HG03558 (cell line): ENCODE results near the gene INPP5B.
"Not testable (repeated sequence)": the region's sequence is repeated elsewhere in the genome, so short reads cannot be mapped to it uniquely, and the experiment has no call there.

Source experiments
- ATAC-seq: cut with Tn5 transposase; IDR thresholded peaks from one replicate; pipeline ENCODE4 v1.9.1; 2021; ENCODE audit warnings: moderate number of reproducible peaks; ENCODE audit not compliant: unreplicated experiment; ENCODE audit errors: extremely low read depth

INPP5B gene

GRCh38 chr1:37915476-37916093, 31.3 kb downstream of the INPP5B start:
- no peak for ATAC-seq

GRCh38 chr1:37914719-37915475, 32.0 kb downstream of the INPP5B start:
- no peak for ATAC-seq

- ATAC-seq, result not testable (repeated sequence)
Measured at GRCh38 chr1:37911478-37911877, 35.4 kb downstream of the INPP5B start.

- ATAC-seq, result not testable (repeated sequence)
Measured at GRCh38 chr1:37910886-37911285, 36.0 kb downstream of the INPP5B start.

- not testable (repeated sequence) for ATAC-seq
Measured at GRCh38 chr1:37908531-37908930, 38.3 kb downstream of the INPP5B start.

GRCh38 chr1:37907416-37908125, 39.3 kb downstream of the INPP5B start:
- ATAC-seq, result not testable (repeated sequence)

- ATAC-seq, result not testable (repeated sequence)
Measured at GRCh38 chr1:37906591-37906990, 40.3 kb downstream of the INPP5B start.

GRCh38 chr1:37905727-37906126, 41.1 kb downstream of the INPP5B start:
- ATAC-seq, result no peak

- not testable (repeated sequence) for ATAC-seq
Measured at GRCh38 chr1:37903921-37904320, 42.9 kb downstream of the INPP5B start.

- no peak for ATAC-seq
Measured at GRCh38 chr1:37902983-37903382, 43.9 kb downstream of the INPP5B start.

- ATAC-seq, result no peak
Measured at GRCh38 chr1:37901893-37902225, 45.0 kb downstream of the INPP5B start.

GRCh38 chr1:37901191-37901892, 45.5 kb downstream of the INPP5B start:
- ATAC-seq, result no peak

- not testable (repeated sequence) for ATAC-seq
Measured at GRCh38 chr1:37897563-37897962, 49.3 kb downstream of the INPP5B start.

- no peak for ATAC-seq
Measured at GRCh38 chr1:37893673-37894072, 53.2 kb downstream of the INPP5B start.

GRCh38 chr1:37892151-37893047, 54.5 kb downstream of the INPP5B start:
- ATAC-seq, result no peak

- no peak for ATAC-seq
Measured at GRCh38 chr1:37890378-37891014, 56.4 kb downstream of the INPP5B start.

- no peak for ATAC-seq
Measured at GRCh38 chr1:37888022-37888700, 58.7 kb downstream of the INPP5B start.

- no peak for ATAC-seq
Measured at GRCh38 chr1:37884145-37884544, 62.7 kb downstream of the INPP5B start.

GRCh38 chr1:37883671-37884070, 63.2 kb downstream of the INPP5B start:
- ATAC-seq, result no peak
